Stromal cell of bone marrow (primary cell): Measurements from ENCODE around the gene SLC34A3.
"Not testable (repeated sequence)": the region's sequence is repeated elsewhere in the genome, so short reads cannot be mapped to it uniquely, and the experiment has no call there.

Source experiments
- DNase-seq: peaks from one replicate; pipeline ENCODE4 v3.0.0-alpha.2; 2012; ENCODE audit warnings: low read depth

SLC34A3 gene

DNA sequence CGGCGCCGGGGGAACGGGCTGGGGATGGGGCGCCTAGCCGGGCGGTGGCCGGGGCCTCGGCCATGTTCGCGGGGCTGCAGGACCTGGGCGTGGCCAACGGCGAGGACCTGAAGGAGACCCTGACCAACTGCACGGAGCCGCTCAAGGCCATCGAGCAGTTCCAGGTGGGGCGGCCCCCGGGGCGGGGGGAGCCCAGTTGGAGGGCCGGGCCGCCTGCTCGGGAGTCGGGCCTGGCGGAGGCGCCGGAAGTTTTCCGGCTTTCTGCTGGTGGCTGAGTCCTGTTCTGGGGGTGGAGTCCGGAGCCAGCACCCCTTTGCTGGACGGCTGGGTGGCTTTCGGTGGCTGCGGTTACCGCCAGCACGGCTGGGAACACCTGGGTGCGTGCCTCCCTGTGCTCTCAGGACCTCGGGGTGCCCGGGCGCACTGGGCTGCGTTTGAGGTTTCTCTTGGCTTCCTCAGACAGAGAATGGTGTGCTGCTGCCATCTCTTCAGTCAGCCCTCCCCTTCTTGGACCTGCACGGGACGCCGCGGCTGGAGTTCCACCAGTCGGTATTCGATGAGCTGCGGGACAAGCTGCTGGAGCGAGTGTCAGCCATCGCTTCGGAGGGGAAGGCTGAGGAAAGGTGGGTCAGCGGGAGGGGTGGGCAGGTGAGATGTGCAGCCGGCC, 24.9 kb downstream of the SLC34A3 start:
- DNase-seq = no peak

DNA sequence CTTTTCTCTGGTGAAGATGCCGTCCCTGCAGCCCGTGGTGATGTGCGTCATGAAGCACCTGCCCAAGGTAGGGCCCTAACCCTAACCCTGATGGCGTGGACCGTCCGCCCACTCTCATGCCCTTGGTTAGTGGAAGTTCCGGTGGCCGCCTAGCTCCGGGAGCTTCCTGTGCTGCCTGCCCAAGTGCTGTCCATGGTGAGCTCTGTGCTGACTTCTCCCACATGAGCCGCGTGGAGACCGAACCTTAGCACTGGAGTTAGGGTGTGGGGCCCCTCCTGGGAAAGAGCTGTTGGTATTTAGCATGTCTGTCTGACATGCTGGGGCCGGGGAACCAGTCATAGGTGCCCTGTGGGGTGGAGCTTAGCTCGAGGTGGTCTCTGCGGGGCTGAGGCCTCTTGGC, 25.7 kb downstream of the SLC34A3 start:
- no peak for DNase-seq

DNA sequence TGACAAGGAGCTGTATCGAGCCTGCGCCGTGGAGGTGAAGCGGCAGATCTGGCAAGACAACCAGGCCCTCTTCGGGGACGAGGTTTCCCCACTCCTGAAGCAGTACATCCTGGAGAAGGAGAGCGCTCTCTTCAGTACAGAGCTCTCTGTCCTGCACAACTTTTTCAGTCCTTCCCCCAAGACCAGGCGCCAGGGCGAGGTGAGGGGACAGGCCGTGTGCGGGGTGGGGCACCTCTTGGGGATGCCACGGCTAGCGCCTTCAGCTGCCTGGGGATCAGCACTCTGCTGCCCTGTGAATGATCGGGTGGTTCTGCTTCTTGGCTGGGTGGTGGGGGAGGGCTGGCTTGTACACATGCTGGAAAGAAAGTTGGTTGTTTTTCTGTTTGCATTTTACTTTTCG, 26.2 kb downstream of the SLC34A3 start:
- no peak for DNase-seq

GRCh38 chr9:137262173-137262908, 31.6 kb downstream of the SLC34A3 start:
- DNase-seq = not testable (repeated sequence)

- no peak for DNase-seq
Observed at GRCh38 chr9:137262909-137263285, 32.2 kb downstream of the SLC34A3 start.

DNA sequence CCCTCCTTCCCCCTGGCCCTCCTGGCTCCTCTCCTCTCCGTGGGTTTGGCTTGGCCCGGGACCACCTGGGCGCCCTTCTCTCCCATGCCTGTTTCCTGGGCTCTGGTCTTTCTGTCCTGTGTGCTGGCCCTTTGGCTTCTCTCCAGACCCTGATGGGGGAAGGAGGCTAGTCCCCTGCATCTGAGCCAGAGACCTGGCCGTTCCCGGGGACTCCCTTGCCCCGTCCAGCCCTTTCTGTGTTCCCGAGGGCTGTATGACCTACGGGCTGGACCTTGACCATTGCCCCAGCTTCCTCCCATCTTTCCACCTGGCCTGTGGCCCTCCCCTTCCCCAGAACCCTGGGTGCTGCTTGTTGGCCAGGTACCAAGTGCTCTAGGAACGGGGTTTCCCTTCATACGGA, 32.8 kb downstream of the SLC34A3 start:
- no peak for DNase-seq

- no peak for DNase-seq
Observed at GRCh38 chr9:137264067-137264466, 33.4 kb downstream of the SLC34A3 start.

GRCh38 chr9:137265496-137266161, 34.9 kb downstream of the SLC34A3 start:
- DNase-seq = no peak

- no peak for DNase-seq
Observed at GRCh38 chr9:137266162-137266527, 35.4 kb downstream of the SLC34A3 start.

GRCh38 chr9:137266585-137267453, 36.1 kb downstream of the SLC34A3 start:
- DNase-seq = no peak

GRCh38 chr9:137267933-137268355, 37.2 kb downstream of the SLC34A3 start:
- no peak for DNase-seq

GRCh38 chr9:137268538-137269201, 38.0 kb downstream of the SLC34A3 start:
- no peak for DNase-seq

- DNase-seq = no peak
Observed at GRCh38 chr9:137269231-137269772, 38.6 kb downstream of the SLC34A3 start.

GRCh38 chr9:137270929-137271695, 40.4 kb downstream of the SLC34A3 start:
- no peak for DNase-seq

DNA sequence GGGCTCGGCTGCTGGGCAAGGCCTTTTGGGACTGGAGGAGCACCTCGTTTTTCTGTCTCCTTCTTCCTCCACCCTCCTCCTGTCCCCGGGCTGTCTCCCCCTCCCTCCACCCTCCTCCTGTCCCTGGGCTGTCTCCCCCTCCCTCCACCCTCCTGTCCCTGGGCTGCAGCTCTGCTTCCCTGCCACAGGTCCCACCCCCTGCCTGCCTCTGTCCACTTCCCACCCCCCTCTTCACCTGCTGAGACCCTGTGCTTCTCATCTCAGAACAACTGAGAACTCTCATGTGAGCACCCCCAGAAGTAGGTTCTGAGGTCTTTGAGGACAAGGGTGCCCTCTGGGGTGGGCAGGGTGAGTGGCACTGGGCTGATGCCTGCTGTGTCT, 41.0 kb downstream of the SLC34A3 start:
- no peak for DNase-seq

DNA sequence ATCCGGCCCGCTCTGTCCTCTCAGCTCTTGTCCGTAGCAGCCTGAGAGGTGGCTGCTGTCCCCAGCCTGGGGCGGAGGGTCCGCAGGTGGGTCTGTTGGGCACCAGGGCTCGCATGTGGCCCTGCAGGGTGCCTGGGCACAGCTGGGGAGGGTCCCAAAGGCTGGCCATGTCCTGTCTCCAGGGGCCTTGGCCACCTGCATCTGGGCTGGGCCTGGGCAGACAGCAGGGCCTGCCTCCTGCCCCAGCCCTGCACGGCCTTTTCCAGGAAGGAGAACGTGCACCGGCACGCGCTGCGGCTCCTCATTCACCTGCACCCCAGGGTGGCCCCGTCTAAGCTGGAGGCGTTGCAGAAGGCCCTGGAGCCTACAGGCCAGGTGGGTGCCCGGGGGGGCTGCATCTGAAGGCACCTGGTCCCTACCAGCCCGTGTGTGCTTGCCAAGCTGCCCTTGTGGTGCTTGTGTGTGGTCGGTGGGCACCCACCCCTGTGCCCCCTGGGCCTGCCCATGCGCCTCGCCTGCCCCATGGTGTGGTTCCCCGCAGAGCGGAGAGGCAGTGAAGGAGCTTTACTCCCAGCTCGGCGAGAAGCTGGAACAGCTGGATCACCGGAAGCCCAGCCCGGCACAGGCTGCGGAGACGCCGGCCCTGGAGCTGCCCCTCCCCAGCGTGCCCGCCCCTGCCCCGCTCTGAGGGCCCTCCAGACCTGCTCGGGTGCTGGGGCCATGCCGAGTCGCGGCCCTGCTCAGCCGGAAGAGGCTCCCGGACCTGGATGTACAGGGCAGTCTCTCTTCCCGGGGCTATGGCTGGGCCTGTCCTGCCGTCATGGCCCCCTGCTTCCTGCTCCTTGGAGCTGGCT, 41.8 kb downstream of the SLC34A3 start:
- DNase-seq = no peak

DNA sequence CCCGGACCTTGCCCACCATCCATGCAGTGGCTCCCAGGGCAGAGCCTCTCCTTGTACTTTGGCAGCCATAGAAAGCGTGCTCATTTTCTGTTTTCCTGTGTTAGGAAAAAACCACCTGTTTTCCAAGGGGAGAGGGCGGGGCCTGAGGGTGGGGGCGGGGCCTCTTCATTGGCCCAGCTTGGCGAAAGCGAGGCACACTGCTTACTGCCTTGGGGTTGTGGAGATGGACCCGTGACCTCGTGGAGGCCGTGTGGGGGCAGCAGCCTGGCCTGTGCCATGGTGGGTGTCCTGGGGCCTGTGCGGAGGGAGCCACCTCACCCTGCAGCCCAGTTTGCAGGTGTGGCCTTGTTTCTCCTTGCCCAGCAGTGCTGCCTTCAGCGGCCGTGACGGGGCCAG, 42.4 kb downstream of the SLC34A3 start:
- no peak for DNase-seq

- DNase-seq = no peak
Observed at GRCh38 chr9:137273611-137274320, 43.1 kb downstream of the SLC34A3 start.

DNA sequence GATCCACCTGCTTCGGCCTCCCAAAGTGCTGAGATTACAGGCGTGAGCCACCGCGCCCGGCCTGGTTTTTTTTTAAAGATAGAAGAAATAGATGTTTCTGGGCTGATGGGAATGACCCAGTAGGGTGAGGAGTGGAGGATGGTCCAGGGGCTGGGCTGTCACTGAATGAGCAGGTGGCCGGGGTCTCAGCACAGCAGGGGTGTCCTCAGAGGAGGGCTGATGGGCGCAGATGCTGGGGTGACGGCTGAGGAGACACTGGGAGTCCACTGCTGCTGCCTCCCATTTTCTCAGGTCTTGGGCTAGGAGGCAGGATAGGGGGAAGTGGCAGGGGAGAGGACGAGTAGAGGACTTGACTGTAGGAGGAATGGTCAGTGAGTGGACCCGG, 44.5 kb downstream of the SLC34A3 start:
- no peak for DNase-seq
